Glutamatergic neuron (in vitro differentiated cells): ENCODE measurements around the gene COPS3. TPM values are rescaled to one million over a fixed set of nuclear protein-coding genes. Genes with fewer than 3 reads are reported as not detected.

Experiments used
- DNase-seq: peaks from one replicate; pipeline ENCODE4 v3.0.0; 2022
- H3K27ac Mint-ChIP-seq: one replicate; pipeline ENCODE4 v1.8.0; 2020; ENCODE audit warnings: mild to moderate bottlenecking, mixed read lengths, inconsistent platforms; ENCODE audit not compliant: unreplicated experiment
- H3K27me3 Mint-ChIP-seq: one replicate; pipeline ENCODE4 v1.8.0; 2020; ENCODE audit warnings: mild to moderate bottlenecking, moderate library complexity, mixed read lengths, inconsistent platforms; ENCODE audit not compliant: unreplicated experiment
- H3K36me3 Mint-ChIP-seq: one replicate; pipeline ENCODE4 v1.8.0; 2020; ENCODE audit warnings: mild to moderate bottlenecking, mixed read lengths, inconsistent platforms; ENCODE audit not compliant: unreplicated experiment
- H3K4me1 Mint-ChIP-seq: one replicate; pipeline ENCODE4 v1.8.0; 2020; ENCODE audit warnings: mild to moderate bottlenecking, low read depth, mixed read lengths, inconsistent platforms; ENCODE audit not compliant: unreplicated experiment
- H3K4me3 Mint-ChIP-seq: one replicate; pipeline ENCODE4 v1.8.0; 2020; ENCODE audit warnings: mild to moderate bottlenecking, mixed read lengths, inconsistent platforms; ENCODE audit not compliant: unreplicated experiment
- H3K9me3 Mint-ChIP-seq: one replicate; pipeline ENCODE4 v1.8.0; 2020; ENCODE audit warnings: mild to moderate bottlenecking, moderate library complexity, mixed read lengths, inconsistent platforms; ENCODE audit not compliant: unreplicated experiment
- total RNA-seq: library from RNA; stranded (reverse); fragmentation: NEBNext Ultra II Directional; extraction: Animal tissue kit (Norgen Biotek cat#: 25700); gene quantifications from one replicate; pipeline ENCODE4 v1.2.1, GENCODE V29; 2021; ENCODE audit not compliant: unreplicated experiment
- TF ChIP-seq, protein P1 (sequence below): fragments of 200-600 bp; sonication (generic); IDR thresholded peaks from one replicate; pipeline ENCODE4 v1.5.0; 2021; ENCODE audit not compliant: partially characterized antibody, unreplicated experiment

Gene COPS3
- total RNA-seq, 1 donor from 2014 or later, result 71.7 TPM

DNA sequence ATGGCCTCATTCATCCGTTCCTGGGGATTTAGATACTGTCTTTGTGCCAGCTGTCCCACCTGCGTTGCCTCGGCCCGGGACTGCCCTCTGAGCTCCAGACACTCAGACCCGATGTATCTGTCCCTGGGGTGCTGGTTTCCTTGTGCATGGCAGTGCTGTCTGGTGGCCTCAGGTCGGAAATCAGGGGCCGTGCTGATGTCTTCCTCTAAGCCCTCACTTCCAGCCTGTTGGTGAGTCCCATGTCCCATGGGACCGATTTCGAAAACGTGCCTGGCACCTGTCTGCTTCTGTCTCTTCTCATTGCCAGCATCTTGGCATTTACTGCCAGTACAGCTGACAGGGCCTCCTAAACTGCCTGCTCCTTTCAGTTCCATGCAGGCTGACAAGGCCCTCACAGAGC is 44.2 kb upstream of the COPS3 start:
- peaks cover 7% of the 10 kb centered on the region for H3K27me3 Mint-ChIP-seq
- H3K4me3 Mint-ChIP-seq, result no peak overlapping the region
- DNase-seq, result no peak
- H3K36me3 Mint-ChIP-seq, result no peaks in the 10 kb centered on the region
- TF ChIP-seq, protein P1, sequence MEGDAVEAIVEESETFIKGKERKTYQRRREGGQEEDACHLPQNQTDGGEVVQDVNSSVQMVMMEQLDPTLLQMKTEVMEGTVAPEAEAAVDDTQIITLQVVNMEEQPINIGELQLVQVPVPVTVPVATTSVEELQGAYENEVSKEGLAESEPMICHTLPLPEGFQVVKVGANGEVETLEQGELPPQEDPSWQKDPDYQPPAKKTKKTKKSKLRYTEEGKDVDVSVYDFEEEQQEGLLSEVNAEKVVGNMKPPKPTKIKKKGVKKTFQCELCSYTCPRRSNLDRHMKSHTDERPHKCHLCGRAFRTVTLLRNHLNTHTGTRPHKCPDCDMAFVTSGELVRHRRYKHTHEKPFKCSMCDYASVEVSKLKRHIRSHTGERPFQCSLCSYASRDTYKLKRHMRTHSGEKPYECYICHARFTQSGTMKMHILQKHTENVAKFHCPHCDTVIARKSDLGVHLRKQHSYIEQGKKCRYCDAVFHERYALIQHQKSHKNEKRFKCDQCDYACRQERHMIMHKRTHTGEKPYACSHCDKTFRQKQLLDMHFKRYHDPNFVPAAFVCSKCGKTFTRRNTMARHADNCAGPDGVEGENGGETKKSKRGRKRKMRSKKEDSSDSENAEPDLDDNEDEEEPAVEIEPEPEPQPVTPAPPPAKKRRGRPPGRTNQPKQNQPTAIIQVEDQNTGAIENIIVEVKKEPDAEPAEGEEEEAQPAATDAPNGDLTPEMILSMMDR, result no peak
- no peak overlapping the region for H3K27ac Mint-ChIP-seq
- H3K9me3 Mint-ChIP-seq, result no peaks in the 10 kb centered on the region
- no peaks in the 10 kb centered on the region for H3K4me1 Mint-ChIP-seq

DNA sequence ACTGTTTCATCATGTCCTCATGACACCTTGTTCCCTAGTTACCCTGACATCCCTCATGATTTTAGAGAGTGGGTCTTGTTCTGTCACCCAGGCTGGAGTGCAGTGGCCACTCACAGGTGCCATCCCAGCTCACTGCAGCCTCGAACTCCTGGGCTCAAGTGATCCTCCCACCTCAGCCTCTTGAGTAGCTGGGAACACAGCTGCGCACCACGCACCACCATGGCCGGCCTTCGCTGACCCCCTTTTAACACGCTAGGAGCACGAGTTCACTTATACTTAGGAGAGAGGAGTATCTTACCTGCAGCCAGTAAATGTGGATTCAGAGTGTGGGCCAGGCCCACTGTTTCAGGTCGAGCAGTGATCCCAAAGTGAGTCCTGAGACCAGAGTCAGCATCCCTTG is 43.6 kb upstream of the COPS3 start:
- Mint-ChIP-seq H3K9me3 (no peaks in the 10 kb centered on the region), H3K27ac (no peak overlapping the region), H3K27me3 (peaks cover 7% of the 10 kb centered on the region), H3K4me3 (no peak overlapping the region), H3K36me3 (no peaks in the 10 kb centered on the region), H3K4me1 (no peaks in the 10 kb centered on the region)
- TF ChIP-seq, protein P1, result no peak
- DNase-seq, result no peak

DNA sequence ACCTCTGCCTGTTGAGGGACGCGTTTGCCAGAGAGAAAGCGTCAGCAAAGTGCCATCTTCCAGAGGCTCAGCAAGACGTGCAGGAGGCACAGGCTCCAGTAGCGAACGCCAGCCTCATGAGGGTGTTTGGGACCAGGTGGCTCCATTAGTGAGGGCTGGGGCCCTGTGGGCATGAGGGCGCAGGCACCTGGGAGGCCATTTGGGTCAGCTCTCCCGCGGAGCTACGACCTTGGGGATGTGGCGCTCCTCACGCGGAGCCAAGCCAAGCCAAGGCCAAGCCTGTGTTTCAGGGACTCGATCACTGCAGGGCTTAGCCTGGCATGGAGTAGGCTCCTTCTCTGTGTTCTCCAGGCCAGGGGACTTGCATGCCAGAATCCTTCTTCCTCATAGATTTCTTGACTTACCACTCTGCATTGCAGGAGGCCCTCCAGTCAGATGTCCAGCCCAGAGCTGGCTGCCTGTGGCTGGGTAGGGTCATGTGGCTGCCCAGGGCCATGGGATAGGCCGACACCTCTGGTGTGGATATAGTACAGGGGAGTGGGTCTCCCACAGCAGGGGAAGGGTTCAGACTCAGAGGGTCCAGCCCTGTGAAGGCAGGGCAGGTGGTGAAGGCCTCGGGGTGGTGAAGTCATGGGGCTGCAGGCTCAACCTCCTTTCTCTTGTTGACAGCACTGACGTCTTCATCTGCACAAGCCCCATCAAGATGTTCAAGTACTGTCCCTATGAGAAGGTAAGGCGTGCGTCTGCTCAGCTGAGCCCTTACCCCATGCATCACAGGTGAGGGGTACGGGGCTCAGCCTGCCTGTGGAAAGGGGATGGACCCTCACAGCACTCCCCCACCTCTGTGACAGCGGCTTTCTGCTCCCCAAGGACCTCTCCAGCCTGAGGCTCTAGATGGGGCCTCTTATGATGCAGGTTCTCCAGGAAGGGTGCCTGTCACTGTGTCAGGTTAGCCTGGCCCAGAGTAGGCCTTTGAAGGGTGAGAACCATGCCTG is 41.8 kb upstream of the COPS3 start:
- H3K4me3 Mint-ChIP-seq, result no peak overlapping the region
- DNase-seq, result no peak
- no peaks in the 10 kb centered on the region for H3K36me3 Mint-ChIP-seq
- no peaks in the 10 kb centered on the region for H3K9me3 Mint-ChIP-seq
- H3K4me1 Mint-ChIP-seq, result no peaks in the 10 kb centered on the region
- TF ChIP-seq, protein P1, result no peak
- peaks cover 4% of the 10 kb centered on the region for H3K27me3 Mint-ChIP-seq
- no peak overlapping the region for H3K27ac Mint-ChIP-seq

DNA sequence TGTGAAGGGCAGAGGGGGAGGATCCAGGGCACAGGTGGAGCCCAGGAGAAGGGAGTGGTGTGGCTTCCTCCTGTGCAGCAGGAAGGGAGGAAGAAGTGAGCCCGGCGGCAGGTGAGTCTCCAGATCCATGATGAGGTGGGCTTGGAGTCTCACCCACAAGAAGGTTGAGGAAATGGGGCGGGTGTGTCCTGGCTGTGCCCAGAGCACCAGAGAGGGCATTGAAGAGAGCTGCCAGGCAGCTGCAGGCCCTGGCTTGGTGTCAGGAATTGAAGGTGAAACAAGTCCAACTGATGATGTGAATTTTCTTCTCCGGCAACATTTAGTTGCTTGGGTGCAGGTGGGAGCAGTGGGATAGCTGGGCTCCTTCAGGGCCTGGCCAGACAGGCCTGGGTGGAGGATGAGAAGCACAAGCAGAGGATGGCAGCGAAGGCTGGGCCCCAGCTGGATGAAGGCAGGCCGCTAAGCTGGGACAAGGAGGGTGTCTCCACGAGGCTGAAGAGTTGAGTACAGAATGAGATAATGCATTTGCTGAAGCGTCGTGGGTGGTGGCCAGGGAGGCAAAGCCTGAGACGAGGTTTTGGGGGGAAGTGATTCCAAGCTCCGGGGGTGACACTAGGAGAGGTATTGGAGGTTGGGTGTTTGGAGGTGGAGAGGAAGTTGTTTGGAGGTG is 40.4 kb upstream of the COPS3 start:
- H3K4me1 Mint-ChIP-seq, result no peaks in the 10 kb centered on the region
- H3K27me3 Mint-ChIP-seq, result peaks cover 6% of the 10 kb centered on the region
- TF ChIP-seq, protein P1, result no peak
- no peak overlapping the region for H3K27ac Mint-ChIP-seq
- H3K4me3 Mint-ChIP-seq, result no peak overlapping the region
- H3K9me3 Mint-ChIP-seq, result no peaks in the 10 kb centered on the region
- DNase-seq, result no peak
- no peaks in the 10 kb centered on the region for H3K36me3 Mint-ChIP-seq

DNA sequence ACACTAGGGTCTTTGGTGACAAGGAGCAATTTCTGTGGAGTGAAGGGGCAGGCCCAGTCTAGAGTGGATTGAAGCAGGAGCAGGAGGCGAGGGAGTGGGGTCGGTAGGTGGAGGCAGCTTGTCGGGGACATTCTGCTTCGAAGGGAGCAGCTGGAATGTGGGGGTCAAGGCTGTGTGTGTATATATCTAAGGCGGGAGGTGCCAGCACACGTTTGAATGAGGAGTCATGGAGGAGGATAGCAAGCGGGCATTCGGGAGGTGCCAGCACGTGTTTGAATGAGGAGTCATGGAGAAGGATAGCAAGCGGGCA is 39.8 kb upstream of the COPS3 start:
- no peaks in the 10 kb centered on the region for H3K36me3 Mint-ChIP-seq
- peaks cover 6% of the 10 kb centered on the region for H3K27me3 Mint-ChIP-seq
- H3K27ac Mint-ChIP-seq, result no peak overlapping the region
- no peaks in the 10 kb centered on the region for H3K9me3 Mint-ChIP-seq
- H3K4me3 Mint-ChIP-seq, result no peak overlapping the region
- no peak for DNase-seq
- H3K4me1 Mint-ChIP-seq, result no peaks in the 10 kb centered on the region
- TF ChIP-seq, protein P1, result no peak
